Trophoblast cell (in vitro differentiated cells and primary cell): ENCODE data around the gene CHD6.

ENCODE experiments used
- DNase-seq, 2 donors: peaks; one replicate each; pipeline ENCODE4 v3.0.0-alpha.2; 2016
- H2AFZ ChIP-seq: 2 replicates; pipeline ENCODE4 v1.6.1; 2013; ENCODE audit warnings: low read length, moderate library complexity, mild to moderate bottlenecking; ENCODE audit not compliant: insufficient read depth, poor library complexity
- H2AK5ac ChIP-seq: 2 replicates; pipeline ENCODE4 v1.6.1; 2013; ENCODE audit warnings: mild to moderate bottlenecking, low read length
- H2BK120ac ChIP-seq: 2 replicates; pipeline ENCODE4 v1.6.1; 2013; ENCODE audit warnings: low read length, mild to moderate bottlenecking, moderate library complexity; ENCODE audit not compliant: insufficient read depth, poor library complexity
- H2BK12ac ChIP-seq: 2 replicates; pipeline ENCODE4 v1.6.1; 2013; ENCODE audit warnings: mild to moderate bottlenecking, low read length, moderate library complexity
- H2BK5ac ChIP-seq: 2 replicates; pipeline ENCODE4 v1.6.1; 2013; ENCODE audit warnings: low read length, low read depth, moderate library complexity, mild to moderate bottlenecking; ENCODE audit not compliant: poor library complexity
- H3K14ac ChIP-seq: 2 replicates; pipeline ENCODE4 v1.6.1; 2013; ENCODE audit warnings: mild to moderate bottlenecking, low read length
- H3K18ac ChIP-seq: 2 replicates; pipeline ENCODE4 v1.6.1; 2013; ENCODE audit warnings: mild to moderate bottlenecking, low read length
- H3K23ac ChIP-seq: 2 replicates; pipeline ENCODE4 v1.6.1; 2013; ENCODE audit warnings: low read length
- H3K27ac ChIP-seq: 2 replicates; pipeline ENCODE4 v1.5.1; 2013; ENCODE audit warnings: low read depth, mild to moderate bottlenecking, inconsistent platforms, low read length, moderate library complexity
- H3K27me3 ChIP-seq: 2 replicates; pipeline ENCODE4 v1.6.1; 2013; ENCODE audit warnings: inconsistent platforms, mild to moderate bottlenecking, low read length, moderate library complexity; ENCODE audit not compliant: insufficient read depth
- H3K36me3 ChIP-seq, 2 experiments: 1 replicate in 1 of 2; 2 replicates in 1 of 2; pipeline ENCODE4 v1.6.1; 2013; ENCODE audit warnings: low read length in 2 of 2, mild to moderate bottlenecking in 2 of 2, moderate library complexity in 1 of 2; ENCODE audit not compliant: insufficient read depth in 2 of 2, control insufficient read depth in 1 of 2
- H3K4ac ChIP-seq: 2 replicates; pipeline ENCODE4 v1.6.1; 2013; ENCODE audit warnings: low read depth, mild to moderate bottlenecking, low read length, moderate library complexity
- H3K4me1 ChIP-seq, 2 experiments: 1 replicate in 1 of 2; 2 replicates in 1 of 2; pipeline ENCODE4 v1.6.1; 2013; ENCODE audit warnings: low read length in 2 of 2, mild to moderate bottlenecking in 2 of 2, moderate library complexity in 1 of 2; ENCODE audit not compliant: insufficient read depth in 2 of 2, control insufficient read depth in 1 of 2
- H3K4me2 ChIP-seq: 2 replicates; pipeline ENCODE4 v1.6.1; 2013; ENCODE audit warnings: inconsistent platforms, mild to moderate bottlenecking, low read length, moderate library complexity
- H3K4me3 ChIP-seq: 2 replicates; pipeline ENCODE4 v1.5.1; 2013; ENCODE audit warnings: mild to moderate bottlenecking, low read depth, low read length, inconsistent platforms
- H3K79me1 ChIP-seq: one replicate; pipeline ENCODE4 v1.6.1; 2013; ENCODE audit warnings: low read length
- H3K79me2 ChIP-seq: 2 replicates; pipeline ENCODE4 v1.6.1; 2013; ENCODE audit warnings: low read length, mild to moderate bottlenecking; ENCODE audit not compliant: control insufficient read depth, insufficient read depth, poor library complexity
- H3K9ac ChIP-seq: 2 replicates; pipeline ENCODE4 v1.6.1; 2013; ENCODE audit warnings: mild to moderate bottlenecking, low read length
- H3K9me3 ChIP-seq: 2 replicates; pipeline ENCODE4 v1.6.1; 2013; ENCODE audit warnings: low read depth, mild to moderate bottlenecking, control low read depth, inconsistent platforms, low read length; ENCODE audit not compliant: insufficient read depth
- H4K12ac ChIP-seq: 2 replicates; pipeline ENCODE4 v1.6.1; 2013; ENCODE audit warnings: low read depth, mild to moderate bottlenecking, low read length, moderate library complexity
- H4K8ac ChIP-seq: 2 replicates; pipeline ENCODE4 v1.6.1; 2013; ENCODE audit warnings: low read depth, mild to moderate bottlenecking, low read length, moderate library complexity
- H4K91ac ChIP-seq: one replicate; pipeline ENCODE4 v1.6.1; 2013; ENCODE audit warnings: low read depth, mild to moderate bottlenecking, low read length, moderate library complexity
- WGBS: extraction: QIAGEN DNeasy Blood & Tissue Kit; methylation state at CpG from one replicate; pipeline ENCODE4 v1.1.7; 2013; ENCODE audit warnings: missing lambda C conversion rate; ENCODE audit not compliant: insufficient read length, insufficient coverage; ENCODE audit errors: extremely low coverage; 5-methylcytosine and 5-hydroxymethylcytosine counted together

The CHD6 gene

GRCh38 chr20:41386502-41387427 lies 231.4 kb downstream of the CHD6 start:
- H3K23ac ChIP-seq = no peak overlapping the region
- H3K27me3 ChIP-seq = no peaks in the 10 kb centered on the region
- H3K36me3 ChIP-seq = no peaks in the 10 kb centered on the region
- H2BK12ac ChIP-seq = no peak overlapping the region
- H4K12ac ChIP-seq = no peak overlapping the region
- H3K14ac ChIP-seq = no peak overlapping the region
- no peak overlapping the region for H2AK5ac ChIP-seq
- H3K4me1 ChIP-seq = no peaks in the 10 kb centered on the region
- H3K79me2 ChIP-seq = no peaks in the 10 kb centered on the region
- no peak overlapping the region for H4K91ac ChIP-seq
- H3K4ac ChIP-seq = no peak overlapping the region
- H2BK120ac ChIP-seq = no peak overlapping the region
- no peak overlapping the region for H3K4me3 ChIP-seq
- no CpG with 5 or more reads among the region's 14 CpGs for WGBS
- no peaks in the 10 kb centered on the region for H3K9me3 ChIP-seq
- H3K79me1 ChIP-seq = no peaks in the 10 kb centered on the region
- H3K18ac ChIP-seq = no peak overlapping the region
- H3K9ac ChIP-seq = no peak overlapping the region
- DNase-seq = no peak
- H3K27ac ChIP-seq = no peak overlapping the region
- H2AFZ ChIP-seq = no peak overlapping the region
- H4K8ac ChIP-seq = no peak overlapping the region
- no peak overlapping the region for H3K4me2 ChIP-seq
- no peak overlapping the region for H2BK5ac ChIP-seq

- Histone ChIP-seq H3K36me3 (no peaks in the 10 kb centered on the region), H3K4me2 (no peak overlapping the region), H3K27me3 (no peaks in the 10 kb centered on the region), H2BK12ac (no peak overlapping the region), H3K79me1 (no peaks in the 10 kb centered on the region), H3K9me3 (no peaks in the 10 kb centered on the region), H3K18ac (no peak overlapping the region), H4K12ac (no peak overlapping the region), H4K8ac (no peak overlapping the region), H3K23ac (no peak overlapping the region), H2BK120ac (no peak overlapping the region), H3K4me1 (no peaks in the 10 kb centered on the region), H3K4ac (no peak overlapping the region), H3K14ac (no peak overlapping the region), H3K9ac (no peak overlapping the region), H2BK5ac (no peak overlapping the region), H3K4me3 (no peak overlapping the region), H3K27ac (no peak overlapping the region), H4K91ac (no peak overlapping the region), H2AFZ (no peak overlapping the region), H3K79me2 (no peaks in the 10 kb centered on the region), H2AK5ac (no peak overlapping the region)
- no CpG with 5 or more reads among the region's 7 CpGs for WGBS
- no peak for DNase-seq
These were observed 235.3 kb downstream of the CHD6 start for GRCh38 chr20:41382791-41383305.

- Histone ChIP-seq H3K79me1 (no peaks in the 10 kb centered on the region), H4K8ac (no peak overlapping the region), H3K9ac (no peak overlapping the region), H3K27me3 (no peaks in the 10 kb centered on the region), H2BK12ac (no peak overlapping the region), H2BK5ac (no peak overlapping the region), H3K14ac (no peak overlapping the region), H3K79me2 (no peaks in the 10 kb centered on the region), H4K12ac (no peak overlapping the region), H2AK5ac (no peak overlapping the region), H3K36me3 (no peaks in the 10 kb centered on the region), H3K9me3 (peaks cover 3% of the 10 kb centered on the region), H2AFZ (no peak overlapping the region), H4K91ac (no peak overlapping the region), H3K23ac (no peak overlapping the region), H3K4ac (no peak overlapping the region), H3K4me1 (peaks cover 3% of the 10 kb centered on the region in 2 experiments), H3K27ac (no peak overlapping the region), H3K4me2 (no peak overlapping the region), H3K18ac (no peak overlapping the region), H2BK120ac (no peak overlapping the region), H3K4me3 (no peak overlapping the region)
- no CpG with 5 or more reads among the region's 12 CpGs for WGBS
- no peak for DNase-seq
These were observed 237.5 kb downstream of the CHD6 start for GRCh38 chr20:41380551-41381193.

- Histone ChIP-seq H3K27ac (no peak overlapping the region), H2BK5ac (no peak overlapping the region), H3K4me1 (peaks cover 4% of the 10 kb centered on the region in 2 experiments), H3K4me2 (no peak overlapping the region), H3K79me2 (no peaks in the 10 kb centered on the region), H3K23ac (no peak overlapping the region), H2AFZ (no peak overlapping the region), H4K8ac (no peak overlapping the region), H2BK12ac (no peak overlapping the region), H3K14ac (no peak overlapping the region), H4K12ac (no peak overlapping the region), H3K4me3 (no peak overlapping the region), H3K36me3 (no peaks in the 10 kb centered on the region), H3K4ac (no peak overlapping the region), H2AK5ac (no peak overlapping the region), H3K9ac (no peak overlapping the region), H3K9me3 (peaks cover 3% of the 10 kb centered on the region), H2BK120ac (no peak overlapping the region), H4K91ac (no peak overlapping the region), H3K79me1 (no peaks in the 10 kb centered on the region), H3K18ac (no peak overlapping the region), H3K27me3 (no peaks in the 10 kb centered on the region)
- no peak for DNase-seq
- WGBS = no CpG with 5 or more reads among the region's 2 CpGs
These were observed 238.6 kb downstream of the CHD6 start for GRCh38 chr20:41379551-41379950.
